HG03135 (cell line): Measurements from ENCODE around the gene LRRC28.

Source experiments
- ATAC-seq: cut with Tn5 transposase; IDR thresholded peaks from one replicate; pipeline ENCODE4 v1.9.1; 2021; ENCODE audit warnings: mild to moderate bottlenecking, moderate library complexity; ENCODE audit not compliant: unreplicated experiment

Gene LRRC28

DNA sequence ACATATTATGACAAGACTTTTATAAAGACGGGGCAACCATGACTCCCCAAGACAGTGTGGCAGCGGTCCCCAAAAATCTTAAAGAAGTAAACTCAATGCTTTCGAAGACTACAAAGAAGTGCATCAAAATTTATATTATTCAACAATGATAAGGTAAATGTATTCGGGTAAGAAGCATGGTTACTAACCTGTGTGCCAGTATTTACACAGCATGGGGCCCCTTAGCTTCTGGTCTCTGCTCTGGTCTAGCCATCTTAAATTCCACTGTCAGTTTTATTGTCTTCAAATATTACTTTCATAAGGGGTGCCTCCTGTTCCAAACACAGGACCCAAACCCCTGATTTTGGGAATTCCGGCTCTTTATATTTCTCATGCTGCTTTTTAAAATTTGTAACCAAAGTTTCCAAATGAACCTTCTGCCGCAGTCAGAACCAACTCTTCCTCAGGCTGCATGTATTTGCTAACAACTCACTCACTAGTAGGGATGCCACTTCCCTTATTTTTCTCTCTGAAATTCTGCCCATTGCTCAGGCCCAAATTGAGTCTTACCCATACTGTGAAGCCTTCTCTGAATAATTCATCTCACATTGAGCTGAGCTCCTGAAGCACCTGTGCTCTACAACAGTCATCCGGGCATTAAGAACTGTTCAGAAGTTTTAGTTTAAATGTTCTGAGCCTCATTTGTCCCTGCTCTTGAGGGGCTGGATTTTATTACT is 3.1 kb upstream of the LRRC28 start:
- ATAC-seq = no peak

DNA sequence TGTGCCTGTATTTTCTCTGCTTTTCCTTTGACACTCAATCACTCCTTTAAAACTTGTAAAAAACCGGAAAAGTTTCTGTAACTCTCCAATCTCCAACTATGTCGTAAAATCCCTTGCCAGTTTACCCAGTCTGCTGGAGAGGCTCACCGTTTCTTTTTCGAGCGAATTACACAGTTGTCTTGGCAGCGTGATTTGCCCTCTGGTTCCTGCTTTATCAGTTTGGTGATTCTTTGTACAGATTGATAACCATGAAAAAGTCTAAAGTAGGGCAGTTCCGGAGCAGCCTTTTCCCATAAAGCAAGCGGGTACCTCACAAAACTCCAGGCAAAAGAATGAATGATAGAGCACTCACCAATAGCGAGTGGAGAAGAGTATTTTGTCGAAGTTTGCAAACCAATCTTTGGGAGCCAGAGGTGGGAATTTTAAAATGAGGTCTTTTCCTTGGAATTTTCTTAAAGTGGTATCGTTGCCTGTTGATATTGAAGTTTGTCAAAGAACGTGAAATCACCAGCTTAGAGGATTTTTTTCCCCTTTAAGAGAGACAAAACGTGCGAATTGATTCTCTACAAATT is 1.9 kb upstream of the LRRC28 start, which contains the start of gene TTC23:
TSS of gene TTC23 (minus strand) at position 312 of the 572 bp plus-strand sequence. CDS start 20,869 bp downstream, outside the sequence.
- ATAC-seq = no peak

DNA sequence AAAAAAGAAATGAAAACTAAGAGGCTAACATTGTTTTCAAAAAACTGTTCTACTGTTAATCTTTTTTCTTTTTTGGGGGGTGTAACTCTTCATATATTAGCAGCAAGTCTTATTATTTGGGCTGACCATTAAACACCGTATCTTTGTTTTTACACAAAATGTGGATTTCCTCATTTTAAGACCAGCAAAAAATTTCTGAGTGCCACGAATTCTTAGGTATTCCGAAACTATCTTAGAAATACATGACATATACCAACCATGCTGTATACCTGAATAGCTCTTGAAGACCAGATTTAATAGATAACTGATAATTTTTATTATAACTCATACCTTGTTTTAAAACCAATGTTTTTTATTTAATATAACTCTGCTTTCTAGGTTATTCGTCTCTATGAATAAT is 1.3 kb upstream of the LRRC28 start:
- ATAC-seq = no peak

DNA sequence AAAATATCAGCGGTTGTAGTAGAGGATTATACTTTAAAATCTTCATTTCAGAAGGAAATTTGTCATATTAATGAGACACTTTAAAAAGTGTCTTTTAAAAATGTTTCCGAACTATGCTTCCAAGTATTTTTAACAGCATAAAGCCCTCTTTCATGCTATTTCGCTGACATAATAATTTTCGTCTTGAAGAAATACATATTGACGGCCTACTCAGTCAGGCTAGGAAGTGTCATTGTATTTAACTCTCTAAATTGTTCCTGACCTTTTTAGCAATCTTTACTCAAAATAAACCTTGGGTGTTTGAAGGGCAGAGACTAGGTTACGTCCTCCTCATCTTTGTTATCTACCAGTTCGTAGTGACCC is 806 bp upstream of the LRRC28 start:
- no peak for ATAC-seq

DNA sequence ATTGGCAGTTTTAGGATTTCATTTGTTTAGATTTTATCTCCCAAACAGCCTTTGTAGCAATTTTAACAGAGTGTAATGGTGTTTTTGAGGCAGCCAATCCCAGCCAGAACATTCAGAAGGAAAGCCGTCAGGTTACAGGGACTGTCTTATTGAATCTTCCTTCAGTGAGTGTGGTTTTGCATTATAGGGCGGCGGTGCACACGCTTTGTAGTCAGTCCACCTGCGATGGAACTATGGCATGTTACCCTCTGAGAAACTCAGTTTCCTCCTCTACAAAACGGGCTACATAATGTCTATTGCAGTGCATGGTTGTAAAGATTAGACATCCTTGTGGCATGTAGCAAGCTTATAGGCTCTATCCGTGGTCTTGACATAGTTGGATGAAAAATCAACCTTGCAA is 1.0 kb downstream of the LRRC28 start:
- ATAC-seq = no peak

DNA sequence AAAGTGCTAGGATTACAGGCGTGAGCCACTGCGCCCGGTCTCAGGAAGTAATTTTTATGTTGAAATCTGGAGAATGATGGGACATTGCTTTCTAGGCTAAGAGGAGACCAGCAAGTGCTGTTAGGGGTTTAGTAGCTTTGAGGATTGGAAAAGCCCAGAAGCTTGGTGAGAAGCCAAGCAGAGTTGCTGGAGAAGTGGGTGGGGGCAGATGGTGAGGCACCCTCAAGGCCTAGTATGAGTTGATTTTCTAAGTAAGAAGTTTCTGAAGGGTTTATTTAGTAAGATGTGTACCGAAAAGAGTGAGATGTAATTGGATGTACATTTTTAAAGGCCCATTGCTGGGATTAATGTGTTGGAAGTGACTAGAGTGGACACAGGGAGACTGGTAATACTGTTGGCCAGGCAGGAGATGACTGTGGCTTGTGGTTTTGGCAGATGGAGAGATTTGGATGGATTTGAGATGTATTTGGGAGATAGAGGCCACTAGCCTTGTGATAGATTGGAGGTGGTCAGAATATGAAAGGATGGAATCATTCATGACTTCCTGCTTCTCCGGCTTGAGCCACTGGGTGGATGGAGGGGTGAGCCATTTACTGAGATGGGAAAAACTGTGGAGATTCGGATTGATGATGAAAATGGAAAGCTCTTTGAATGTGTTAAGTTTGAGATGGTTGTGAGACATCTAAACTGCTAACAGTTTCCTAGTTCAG is 2.3 kb downstream of the LRRC28 start:
- ATAC-seq = no peak

DNA sequence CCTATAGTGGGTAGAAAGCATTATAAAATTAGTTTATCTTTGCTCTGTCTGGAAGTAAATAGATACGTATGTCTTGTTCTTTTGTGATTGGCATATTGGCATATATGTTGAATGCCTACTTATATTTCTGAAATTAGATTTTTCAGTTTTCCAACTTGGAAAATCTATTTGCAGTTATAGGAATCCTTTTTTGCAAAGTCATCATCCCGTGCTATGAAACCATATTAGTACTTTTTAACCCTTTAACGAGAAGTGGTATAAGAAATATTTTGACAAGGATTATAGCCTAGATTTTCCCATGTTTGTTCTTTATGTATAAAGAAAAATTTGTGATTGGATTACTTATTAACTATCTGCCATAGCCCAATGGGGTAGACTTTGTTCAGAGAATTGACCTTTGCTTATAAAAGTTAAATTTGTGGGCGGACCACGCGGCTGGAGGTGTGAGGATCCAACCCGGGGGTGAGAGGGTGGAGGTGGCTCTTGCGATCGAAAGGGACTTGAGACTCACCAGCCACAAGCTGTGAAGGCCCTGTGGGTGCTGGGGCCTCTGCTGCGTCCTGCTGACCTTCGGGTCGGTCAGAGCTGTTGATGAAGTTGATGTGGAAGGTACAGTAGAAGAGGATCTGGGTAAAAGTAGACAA is 5.9 kb downstream of the LRRC28 start:
- ATAC-seq = no peak

DNA sequence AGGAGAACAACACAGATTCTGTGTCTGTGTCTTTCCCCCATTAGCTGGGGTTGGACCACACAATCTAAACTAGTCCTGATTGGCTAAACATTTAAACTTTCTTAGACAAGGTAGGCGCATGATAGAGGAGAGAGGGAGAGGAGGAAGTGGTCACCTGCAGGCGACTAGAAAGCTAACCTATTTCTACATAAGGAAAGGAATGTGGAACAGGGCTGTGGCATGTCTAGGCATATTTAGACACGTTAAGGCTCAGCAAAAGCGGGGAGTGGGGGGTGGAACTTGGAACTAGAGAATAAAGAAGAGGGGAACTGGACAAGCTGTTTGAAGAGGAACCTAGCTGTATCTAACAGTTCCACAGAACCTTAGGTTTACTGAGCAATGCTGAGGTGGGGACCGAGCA is 12.8 kb downstream of the LRRC28 start:
- no peak for ATAC-seq

DNA sequence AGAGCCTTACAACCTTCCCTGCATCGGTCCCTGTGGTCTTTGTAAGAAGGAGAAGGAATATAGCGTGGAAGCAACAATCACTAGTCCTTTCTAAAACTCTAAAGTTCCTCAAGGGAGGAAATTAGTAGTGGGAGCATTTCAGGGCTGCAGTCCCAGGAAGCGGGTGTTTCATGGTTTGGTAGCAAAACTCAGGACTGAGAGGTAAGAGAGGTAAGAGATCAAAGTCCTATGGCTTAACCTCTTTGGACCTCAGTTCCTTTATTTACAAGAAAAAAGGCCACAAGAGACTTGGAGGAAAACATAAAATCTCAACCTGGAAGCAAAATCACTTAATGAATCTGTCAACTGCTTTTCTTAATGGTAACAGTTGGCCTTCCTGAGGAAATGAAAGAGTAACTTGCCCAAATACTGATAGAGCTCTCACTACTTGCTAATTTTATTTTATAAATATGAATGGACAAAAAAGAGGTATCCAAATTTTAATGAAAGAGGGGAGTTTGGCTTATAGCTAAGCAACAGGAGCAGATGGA is 14.3 kb downstream of the LRRC28 start:
- no peak for ATAC-seq

DNA sequence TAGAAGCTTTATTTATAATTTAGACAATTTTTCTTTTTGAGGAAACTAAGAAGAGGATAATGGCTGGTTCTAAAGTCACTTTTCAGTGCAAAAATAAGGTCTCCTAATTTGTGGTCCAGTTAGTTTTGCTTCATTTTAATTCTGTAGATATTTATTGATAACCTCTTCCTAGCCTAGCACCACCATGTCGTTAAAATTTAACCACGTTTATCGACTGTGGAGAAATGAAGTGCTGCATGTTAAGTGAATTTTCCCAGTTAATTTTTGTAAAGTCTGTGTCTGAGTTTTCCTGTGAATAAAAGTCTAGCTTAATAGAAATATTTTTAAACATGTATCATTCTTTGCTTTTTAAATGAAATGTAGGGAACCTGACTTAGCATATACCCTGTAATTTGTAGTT is 16.7 kb downstream of the LRRC28 start:
- ATAC-seq = no peak

DNA sequence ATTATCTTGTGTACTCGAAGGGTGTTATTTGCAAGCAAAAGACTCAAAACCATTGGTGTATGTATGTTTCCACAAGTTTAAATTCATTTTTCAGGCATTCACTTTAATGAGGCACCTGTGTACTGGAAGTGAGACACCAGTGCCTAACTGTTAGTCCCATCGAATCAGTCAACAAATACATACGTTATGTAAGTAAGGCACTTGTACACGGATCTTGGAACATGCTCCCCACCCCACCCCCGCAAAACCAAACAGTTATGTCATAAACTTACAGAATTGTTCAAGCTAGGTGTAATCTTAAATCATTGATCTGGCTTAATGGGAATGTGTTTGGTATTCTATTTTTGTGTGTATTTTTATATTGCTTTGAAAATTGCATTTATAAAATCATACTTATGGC is 17.1 kb downstream of the LRRC28 start:
- no peak for ATAC-seq

DNA sequence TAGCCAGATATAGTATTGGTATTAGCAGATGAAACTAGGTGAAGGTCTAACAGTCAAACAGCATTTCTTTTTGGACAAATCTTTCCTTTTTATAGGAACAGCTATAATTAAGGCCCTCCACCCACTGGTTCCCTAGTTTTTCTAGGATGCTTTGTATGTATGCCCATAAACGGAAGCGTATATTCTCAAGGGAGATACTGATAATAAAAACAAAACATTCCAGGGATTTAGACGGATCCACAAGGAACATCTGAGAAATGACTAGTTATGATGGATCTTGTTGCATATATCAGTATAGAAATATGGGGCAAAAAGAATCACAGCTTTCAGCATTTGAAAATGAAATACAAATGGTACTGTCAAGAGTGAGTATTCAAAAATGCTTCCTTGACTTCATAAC is 22.5 kb downstream of the LRRC28 start:
- ATAC-seq = no peak

DNA sequence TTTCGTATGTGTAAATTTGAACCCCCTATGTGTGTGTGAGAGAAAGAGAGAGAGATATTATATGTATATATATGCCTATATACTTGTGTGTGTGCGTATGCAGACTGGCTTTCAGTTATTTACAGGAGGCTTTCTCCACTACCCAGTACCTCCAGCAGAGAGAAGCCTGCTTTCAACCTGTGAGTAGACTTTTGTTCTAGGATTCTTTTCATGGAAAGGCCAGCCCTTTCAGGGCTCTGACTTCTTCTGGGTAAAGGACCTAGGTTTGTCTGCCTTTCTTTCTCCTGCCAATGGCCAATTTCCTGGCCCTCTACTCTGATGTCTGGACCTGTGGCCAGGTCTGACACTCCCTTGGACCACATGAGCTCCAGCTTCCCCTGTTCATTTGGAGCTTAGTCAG is 23.8 kb downstream of the LRRC28 start:
- ATAC-seq = no peak

DNA sequence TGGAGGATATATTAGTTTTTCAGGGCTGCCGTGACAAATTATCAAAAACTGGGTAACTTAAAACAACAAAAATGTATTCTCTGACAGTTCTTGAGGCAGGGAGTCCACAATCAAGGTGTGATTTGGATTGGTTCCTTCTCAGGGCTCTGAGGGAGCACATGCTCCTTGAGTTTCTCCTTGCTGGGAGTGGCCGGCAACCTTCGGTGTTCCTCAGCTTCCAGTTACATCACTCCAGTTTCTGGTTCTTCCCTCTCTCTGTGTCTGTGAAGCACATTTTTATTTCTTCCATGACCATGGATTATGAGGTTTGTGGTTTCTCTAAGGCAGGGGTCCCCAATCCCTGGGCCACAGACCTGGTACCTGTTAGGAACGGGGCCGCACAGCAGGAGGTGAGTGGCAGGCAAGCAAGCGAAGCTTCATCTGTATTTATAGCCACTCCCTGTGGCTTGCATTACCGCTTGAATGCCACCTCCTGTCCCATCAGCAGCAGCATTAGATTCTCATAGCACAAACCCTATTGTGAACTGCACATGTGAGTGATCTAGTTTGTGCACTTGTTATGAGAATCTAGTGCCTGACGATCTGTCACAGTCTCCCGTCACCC is 24.3 kb downstream of the LRRC28 start:
- ATAC-seq = no peak

DNA sequence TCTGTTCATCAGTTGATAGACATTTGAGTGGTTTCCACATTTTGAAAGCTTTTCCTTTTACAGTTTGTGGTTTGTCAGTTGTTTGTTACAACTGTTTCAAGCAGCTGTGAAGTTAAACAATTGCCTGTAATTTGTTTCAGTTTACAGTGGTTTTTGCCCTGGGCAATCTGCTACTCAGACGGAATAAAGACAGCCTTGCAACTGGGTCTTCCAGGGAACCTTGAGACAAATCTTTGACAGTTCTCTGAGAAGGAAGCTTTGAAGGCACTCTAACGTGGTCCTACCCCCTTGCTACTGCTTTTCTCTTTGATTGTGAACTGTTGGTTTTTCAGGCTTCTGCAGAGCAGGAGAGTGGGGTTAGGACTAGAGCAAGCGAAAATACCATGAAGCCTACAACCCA is 28.0 kb downstream of the LRRC28 start:
- ATAC-seq = no peak

DNA sequence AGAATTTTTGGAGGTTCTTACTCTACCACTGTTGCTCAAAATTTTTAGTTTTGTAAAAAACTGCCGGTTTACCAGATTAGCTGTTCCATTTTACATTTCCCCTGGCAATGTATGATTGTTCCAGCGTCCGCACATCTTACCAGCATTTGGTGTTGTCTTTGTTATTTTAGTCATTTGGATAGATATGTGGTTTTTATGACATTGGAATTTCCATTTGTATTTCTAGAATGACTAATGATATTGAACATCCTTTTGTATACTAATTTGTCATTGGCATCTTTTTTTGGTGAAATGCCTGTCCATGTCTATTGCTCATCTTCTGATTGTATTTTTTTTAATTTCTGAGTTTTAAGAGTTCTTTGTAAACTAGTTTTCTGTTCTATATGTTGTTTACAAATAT is 28.5 kb downstream of the LRRC28 start:
- no peak for ATAC-seq

DNA sequence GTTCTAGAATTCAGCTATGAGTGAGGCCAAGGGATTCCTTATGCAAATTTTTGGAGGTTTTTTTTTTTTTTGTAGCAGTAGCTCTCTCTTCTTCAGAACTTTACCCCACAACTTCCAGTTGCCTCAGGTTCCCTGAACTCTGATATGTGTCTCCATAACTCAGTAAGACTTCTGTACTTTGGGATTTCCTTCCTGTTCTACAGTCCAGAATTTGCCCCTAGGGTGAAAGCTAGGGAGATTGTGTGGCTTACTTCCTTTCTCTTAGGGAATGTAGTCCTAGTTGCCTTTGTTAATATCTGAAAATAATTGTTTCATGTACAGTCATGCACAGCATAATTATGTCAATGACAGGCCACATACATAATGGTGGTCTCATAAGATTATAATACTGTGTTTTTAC is 30.8 kb downstream of the LRRC28 start:
- ATAC-seq = no peak

DNA sequence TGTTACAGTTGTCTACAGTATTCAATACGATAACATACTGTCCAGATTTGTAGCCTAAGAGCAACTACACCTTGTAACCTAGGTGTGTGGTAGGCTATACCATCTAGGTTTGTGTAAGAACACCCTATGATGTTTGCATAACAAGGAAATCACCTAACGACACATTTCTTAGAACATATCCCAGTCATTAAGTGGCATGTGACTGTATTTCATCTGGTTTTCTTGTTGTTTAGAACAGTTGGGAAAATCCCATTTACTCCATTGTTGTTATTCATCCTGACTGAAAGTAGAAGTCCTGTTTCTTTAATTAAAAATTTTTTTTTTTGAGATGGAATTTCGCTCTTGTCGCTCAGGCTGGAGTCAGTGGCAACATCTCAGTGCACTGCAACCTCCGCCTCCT is 31.3 kb downstream of the LRRC28 start:
- no peak for ATAC-seq

DNA sequence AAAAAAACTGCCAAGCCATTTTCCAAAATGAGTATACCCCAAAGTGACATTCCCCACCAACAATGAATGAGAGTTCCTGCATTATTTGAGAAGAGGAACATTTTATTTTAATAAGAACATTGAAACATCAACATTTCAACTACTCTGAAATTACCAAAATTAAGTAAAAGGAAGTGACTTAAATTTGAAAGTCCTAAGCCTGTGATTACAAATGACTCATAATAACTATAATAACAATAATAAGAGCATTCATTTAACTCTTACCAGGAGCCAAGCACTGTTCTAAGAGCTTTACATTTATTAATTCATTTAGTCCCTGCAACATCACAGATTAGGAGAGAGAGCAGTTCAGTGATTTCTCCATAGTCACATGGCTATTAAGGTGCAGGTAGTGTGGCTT is 32.4 kb downstream of the LRRC28 start:
- ATAC-seq = no peak

DNA sequence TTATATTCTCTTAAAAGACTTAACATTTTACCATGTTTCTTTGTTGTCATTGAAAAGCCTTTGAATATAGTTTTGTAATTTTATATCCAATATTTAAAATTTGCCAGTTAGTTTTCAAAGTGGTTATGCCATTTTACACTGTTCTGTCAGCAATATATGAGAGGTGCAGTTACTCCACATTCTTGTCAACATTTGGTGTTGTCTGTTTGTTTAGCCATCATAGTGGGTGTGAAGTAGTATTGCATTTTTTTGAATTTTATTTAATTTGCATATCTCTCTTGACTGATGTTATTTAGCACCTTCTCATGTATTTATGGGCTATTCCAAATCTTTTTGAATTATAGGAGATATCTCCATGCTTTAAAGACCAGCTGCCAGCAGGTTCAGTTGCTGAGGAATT is 40.4 kb downstream of the LRRC28 start:
- no peak for ATAC-seq

DNA sequence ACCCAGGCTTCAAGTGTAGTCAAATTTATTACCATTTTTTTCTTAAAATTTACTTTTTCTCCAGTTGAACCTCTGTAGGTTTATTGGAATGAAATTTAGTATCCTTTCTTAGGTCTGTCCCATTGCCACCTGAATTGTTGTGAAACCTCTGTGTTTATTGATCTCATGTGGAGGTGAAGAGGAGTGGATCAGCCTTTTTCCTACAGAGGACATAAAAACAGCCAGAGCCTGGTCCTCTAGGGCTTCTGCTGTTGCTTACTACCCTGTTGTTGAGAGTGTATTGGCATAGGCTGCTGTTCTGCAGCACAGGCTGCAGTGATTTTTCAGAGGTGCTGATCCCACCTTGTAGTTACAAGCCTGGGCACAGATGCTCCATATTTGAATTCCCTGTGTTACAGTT is 44.6 kb downstream of the LRRC28 start:
- no peak for ATAC-seq
